ENCODE data around the gene ZNF185.

DNA sequence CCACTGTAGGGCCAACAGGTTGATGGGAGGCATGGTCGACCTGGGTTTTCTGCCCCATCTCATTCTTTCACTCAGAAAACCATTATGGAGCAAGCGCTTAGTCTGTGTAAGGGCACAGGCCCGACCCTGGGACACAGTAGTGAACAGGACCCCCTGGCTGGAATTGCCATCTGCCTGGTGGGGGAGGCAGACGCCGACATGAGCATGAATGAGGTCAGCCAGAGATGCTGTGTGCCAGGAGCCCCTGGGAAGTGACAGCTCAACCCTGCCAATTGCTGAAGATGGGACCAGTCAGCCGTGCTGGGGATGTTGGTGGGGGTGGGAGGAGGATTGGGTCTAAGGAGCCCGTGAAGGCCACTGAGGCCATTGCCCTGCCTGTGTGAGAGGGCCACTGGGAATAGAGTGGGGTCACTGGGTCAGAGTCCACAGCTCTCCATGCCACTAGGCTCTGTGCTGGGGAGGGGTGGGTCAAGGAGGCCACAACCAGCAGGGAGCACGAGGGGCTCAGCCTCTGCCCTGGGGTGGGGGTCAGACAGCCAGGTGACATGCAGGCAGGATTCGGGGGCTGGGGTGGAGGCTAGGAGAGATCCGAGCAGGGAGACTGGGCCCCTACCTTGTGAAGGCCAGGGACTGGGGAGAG lies 31.0 kb downstream of the ZNF185 start:
- no peak for TF ChIP-seq EZH2 (IDR thresholded peaks at IDR 0.05; ENCODE audit: insufficient read depth, poor library complexity, severe bottlenecking)
- no peak for TF ChIP-seq EZH2phosphoT487 (IDR thresholded peaks at IDR 0.05; ENCODE audit: insufficient read depth, low read depth)
